A204.1 (cell line): ENCODE results near the gene TBPL2.
A peak's percentile ranks its signal among the peaks of the same experiment; 100 is the strongest.
"Not testable (repeated sequence)": the region's sequence is repeated elsewhere in the genome, so short reads cannot be mapped to it uniquely, and the experiment has no call there.

Experiments used
- FAIRE-seq: peaks from 2 replicates; lab custom pipeline; 2012; peaks lifted over from hg19 to GRCh38; lab: Jason Lieb, UNC

TBPL2 gene

GRCh38 chr14:55440385-55440784, at the start of gene TBPL2:
Gene TBPL2, minus strand, starts transcription at chr14:55440616. Its CDS starts 167 bp downstream, at chr14:55440449.
- FAIRE-seq, result no peak

GRCh38 chr14:55488204-55488603, 47.8 kb upstream of the TBPL2 start:
- FAIRE-seq, result no peak

GRCh38 chr14:55482936-55483605, 42.7 kb upstream of the TBPL2 start:
- FAIRE-seq, result no peak

GRCh38 chr14:55481769-55482168, 41.4 kb upstream of the TBPL2 start:
- FAIRE-seq, result no peak

- no peak for FAIRE-seq
Observed at GRCh38 chr14:55477680-55478079, 37.3 kb upstream of the TBPL2 start.

GRCh38 chr14:55476448-55476847, 36.0 kb upstream of the TBPL2 start:
- FAIRE-seq, result not testable (repeated sequence)

- FAIRE-seq, result no peak
Observed at GRCh38 chr14:55473786-55474185, 33.4 kb upstream of the TBPL2 start.

- FAIRE-seq, result no peak
Observed at GRCh38 chr14:55470025-55470424, 29.6 kb upstream of the TBPL2 start.

GRCh38 chr14:55467307-55467706, 26.9 kb upstream of the TBPL2 start:
- no peak for FAIRE-seq

- FAIRE-seq, result no peak
Observed at GRCh38 chr14:55458800-55459515, 18.5 kb upstream of the TBPL2 start.

GRCh38 chr14:55457496-55457895, 17.1 kb upstream of the TBPL2 start:
- no peak for FAIRE-seq

GRCh38 chr14:55456411-55456810, 16.0 kb upstream of the TBPL2 start:
- FAIRE-seq, result not testable (repeated sequence)

- no peak for FAIRE-seq
Observed at GRCh38 chr14:55454264-55455002, 14.0 kb upstream of the TBPL2 start.

- FAIRE-seq, result no peak
Observed at GRCh38 chr14:55451950-55452349, 11.5 kb upstream of the TBPL2 start.

- no peak for FAIRE-seq
Observed at GRCh38 chr14:55451398-55451797, 11.0 kb upstream of the TBPL2 start.

GRCh38 chr14:55450987-55451386, 10.6 kb upstream of the TBPL2 start:
- no peak for FAIRE-seq

- FAIRE-seq, result no peak
Observed at GRCh38 chr14:55450539-55450938, 10.1 kb upstream of the TBPL2 start.

GRCh38 chr14:55450124-55450523, 9.7 kb upstream of the TBPL2 start:
- FAIRE-seq, result no peak

- FAIRE-seq, result no peak
Observed at GRCh38 chr14:55449116-55449515, 8.7 kb upstream of the TBPL2 start.

- FAIRE-seq, result no peak
Observed at GRCh38 chr14:55448141-55448614, 7.8 kb upstream of the TBPL2 start.

- no peak for FAIRE-seq
Observed at GRCh38 chr14:55446833-55447232, 6.4 kb upstream of the TBPL2 start.

- FAIRE-seq, result peak; percentile 82
Observed at GRCh38 chr14:55446127-55446736, 5.8 kb upstream of the TBPL2 start.

- no peak for FAIRE-seq
Observed at GRCh38 chr14:55441286-55441685, 870 bp upstream of the TBPL2 start.
